ENCODE measurements around the gene CETN3. TPM values are rescaled to one million over a fixed set of nuclear protein-coding genes. Genes with fewer than 3 reads are reported as not detected.
"Not testable (repeated sequence)": the region's sequence is repeated elsewhere in the genome, so short reads cannot be mapped to it uniquely, and the experiment has no call there.

Gene CETN3
- total RNA-seq, 1 donor from 2014 or later: 7.8 TPM

GRCh38 chr5:90359073-90359920 lies 50.3 kb downstream of the CETN3 start:
- no peak overlapping the region for H3K9ac ChIP-seq (ENCODE audit: low read depth in 1 of 3, low read length in 3 of 3)
- H3K27me3 ChIP-seq (ENCODE audit: control insufficient read depth in 3 of 3, insufficient read depth in 3 of 3, low read length in 3 of 3): no peaks in the 10 kb centered on the region
- H3K27ac ChIP-seq (ENCODE audit: low read depth, low read length): no peak overlapping the region
- H3K36me3 ChIP-seq (ENCODE audit: control insufficient read depth in 3 of 3, insufficient read depth in 3 of 3, low read length in 3 of 3): no peaks in the 10 kb centered on the region
- H3K4me3 ChIP-seq (ENCODE audit: low read length in 3 of 3): no peak overlapping the region
- no peaks in the 10 kb centered on the region for H3K9me3 ChIP-seq (ENCODE audit: control insufficient read depth in 3 of 3, low read length in 3 of 3)
- H3K4me1 ChIP-seq (ENCODE audit: control insufficient read depth in 3 of 3, insufficient read depth in 3 of 3, low read length in 3 of 3): no peaks in the 10 kb centered on the region

GRCh38 chr5:90356622-90357021 lies 52.9 kb downstream of the CETN3 start:
- H3K27me3 ChIP-seq (ENCODE audit: control insufficient read depth in 3 of 3, insufficient read depth in 3 of 3, low read length in 3 of 3): no peaks in the 10 kb centered on the region
- no peaks in the 10 kb centered on the region for H3K4me1 ChIP-seq (ENCODE audit: control insufficient read depth in 3 of 3, insufficient read depth in 3 of 3, low read length in 3 of 3)
- H3K9ac ChIP-seq (ENCODE audit: low read depth in 1 of 3, low read length in 3 of 3): no peak overlapping the region
- H3K9me3 ChIP-seq (ENCODE audit: control insufficient read depth in 3 of 3, low read length in 3 of 3): no peaks in the 10 kb centered on the region
- no peaks in the 10 kb centered on the region for H3K36me3 ChIP-seq (ENCODE audit: control insufficient read depth in 3 of 3, insufficient read depth in 3 of 3, low read length in 3 of 3)
- H3K27ac ChIP-seq (ENCODE audit: low read depth, low read length): no peak overlapping the region
- no peak overlapping the region for H3K4me3 ChIP-seq (ENCODE audit: low read length in 3 of 3)

DNA sequence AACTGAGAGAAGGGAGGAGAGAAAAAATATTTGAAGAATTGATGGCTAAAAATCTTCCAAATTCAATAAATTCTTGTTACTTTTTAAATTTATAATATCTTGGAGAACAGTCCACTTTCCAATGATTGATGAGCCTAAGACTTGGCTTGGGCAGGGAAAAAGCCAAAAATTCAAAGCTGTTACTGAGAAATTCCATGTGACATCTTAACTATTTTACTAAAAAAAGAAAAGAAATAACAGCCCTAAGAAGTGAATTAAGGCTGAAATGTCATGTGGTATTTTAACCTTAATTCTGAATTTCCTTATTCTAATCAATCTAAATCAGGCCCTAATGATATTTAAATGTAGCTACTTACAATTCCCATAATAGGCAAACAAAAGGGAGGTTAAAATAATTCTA lies 53.4 kb downstream of the CETN3 start:
- Histone ChIP-seq H3K9ac (ENCODE audit: low read depth in 1 of 3, low read length in 3 of 3) (no peak overlapping the region), H3K27ac (ENCODE audit: low read depth, low read length) (no peak overlapping the region), H3K4me3 (ENCODE audit: low read length in 3 of 3) (no peak overlapping the region), H3K4me1 (ENCODE audit: control insufficient read depth in 3 of 3, insufficient read depth in 3 of 3, low read length in 3 of 3) (no peaks in the 10 kb centered on the region), H3K27me3 (ENCODE audit: control insufficient read depth in 3 of 3, insufficient read depth in 3 of 3, low read length in 3 of 3) (no peaks in the 10 kb centered on the region), H3K36me3 (ENCODE audit: control insufficient read depth in 3 of 3, insufficient read depth in 3 of 3, low read length in 3 of 3) (no peaks in the 10 kb centered on the region), H3K9me3 (ENCODE audit: control insufficient read depth in 3 of 3, low read length in 3 of 3) (no peaks in the 10 kb centered on the region)

GRCh38 chr5:90355635-90356034 lies 53.9 kb downstream of the CETN3 start:
- Histone ChIP-seq H3K9ac (ENCODE audit: low read depth in 1 of 3, low read length in 3 of 3) (no peak overlapping the region), H3K27me3 (ENCODE audit: control insufficient read depth in 3 of 3, insufficient read depth in 3 of 3, low read length in 3 of 3) (no peaks in the 10 kb centered on the region), H3K9me3 (ENCODE audit: control insufficient read depth in 3 of 3, low read length in 3 of 3) (no peaks in the 10 kb centered on the region), H3K4me1 (ENCODE audit: control insufficient read depth in 3 of 3, insufficient read depth in 3 of 3, low read length in 3 of 3) (no peaks in the 10 kb centered on the region), H3K36me3 (ENCODE audit: control insufficient read depth in 3 of 3, insufficient read depth in 3 of 3, low read length in 3 of 3) (no peaks in the 10 kb centered on the region), H3K27ac (ENCODE audit: low read depth, low read length) (no peak overlapping the region), H3K4me3 (ENCODE audit: low read length in 3 of 3) (no peak overlapping the region)

- no peak overlapping the region for H3K9ac ChIP-seq (ENCODE audit: low read depth in 1 of 3, low read length in 3 of 3)
- H3K4me1 ChIP-seq (ENCODE audit: control insufficient read depth in 3 of 3, insufficient read depth in 3 of 3, low read length in 3 of 3): no peaks in the 10 kb centered on the region
- H3K9me3 ChIP-seq (ENCODE audit: control insufficient read depth in 3 of 3, low read length in 3 of 3): no peaks in the 10 kb centered on the region
- no peaks in the 10 kb centered on the region for H3K36me3 ChIP-seq (ENCODE audit: control insufficient read depth in 3 of 3, insufficient read depth in 3 of 3, low read length in 3 of 3)
- no peak overlapping the region for H3K4me3 ChIP-seq (ENCODE audit: low read length in 3 of 3)
- H3K27me3 ChIP-seq (ENCODE audit: control insufficient read depth in 3 of 3, insufficient read depth in 3 of 3, low read length in 3 of 3): no peaks in the 10 kb centered on the region
- H3K27ac ChIP-seq (ENCODE audit: low read depth, low read length): no peak overlapping the region
Observed at GRCh38 chr5:90353254-90353653, 56.3 kb downstream of the CETN3 start.

DNA sequence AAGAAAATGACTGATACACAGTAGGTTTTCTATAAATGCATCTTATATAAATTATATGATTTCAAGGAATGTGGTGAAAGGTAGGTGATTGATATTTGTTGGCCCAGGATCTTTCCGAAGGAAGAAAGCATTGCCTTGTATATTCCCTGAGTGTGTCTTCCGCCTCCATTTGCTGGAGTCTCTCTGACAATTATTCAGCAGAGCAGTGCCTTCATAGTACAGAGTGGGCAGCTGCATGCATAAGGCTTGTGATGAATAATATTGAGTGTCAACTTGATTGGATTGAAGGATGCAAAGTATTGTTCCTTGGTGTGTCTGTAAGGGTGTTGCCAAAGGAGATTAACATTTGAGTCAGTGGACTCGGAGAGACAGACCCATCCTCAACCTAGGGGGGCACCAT lies 58.5 kb downstream of the CETN3 start:
- Histone ChIP-seq H3K36me3 (ENCODE audit: control insufficient read depth in 3 of 3, insufficient read depth in 3 of 3, low read length in 3 of 3) (no peaks in the 10 kb centered on the region), H3K9ac (ENCODE audit: low read depth in 1 of 3, low read length in 3 of 3) (no peak overlapping the region), H3K27ac (ENCODE audit: low read depth, low read length) (no peak overlapping the region), H3K27me3 (ENCODE audit: control insufficient read depth in 3 of 3, insufficient read depth in 3 of 3, low read length in 3 of 3) (no peaks in the 10 kb centered on the region), H3K9me3 (ENCODE audit: control insufficient read depth in 3 of 3, low read length in 3 of 3) (no peaks in the 10 kb centered on the region), H3K4me3 (ENCODE audit: low read length in 3 of 3) (no peak overlapping the region), H3K4me1 (ENCODE audit: control insufficient read depth in 3 of 3, insufficient read depth in 3 of 3, low read length in 3 of 3) (no peaks in the 10 kb centered on the region)

- no peaks in the 10 kb centered on the region for H3K4me1 ChIP-seq (ENCODE audit: control insufficient read depth in 3 of 3, insufficient read depth in 3 of 3, low read length in 3 of 3)
Observed at GRCh38 chr5:90347462-90347861, 62.1 kb downstream of the CETN3 start.

GRCh38 chr5:90345684-90346083 lies 63.9 kb downstream of the CETN3 start:
- Histone ChIP-seq H3K4me1 (ENCODE audit: control insufficient read depth in 3 of 3, insufficient read depth in 3 of 3, low read length in 3 of 3) (no peaks in the 10 kb centered on the region), H3K27ac (ENCODE audit: low read depth, low read length) (no peak overlapping the region), H3K9ac (ENCODE audit: low read depth in 1 of 3, low read length in 3 of 3) (no peak overlapping the region)

More at GRCh38 chr5:90347462-90347861, 62.1 kb downstream of the CETN3 start:
- H3K4me3 ChIP-seq (ENCODE audit: low read length in 3 of 3): no peak overlapping the region
- H3K9ac ChIP-seq (ENCODE audit: low read depth in 1 of 3, low read length in 3 of 3): no peak overlapping the region
- H3K27ac ChIP-seq (ENCODE audit: low read depth, low read length): no peak overlapping the region
- H3K27me3 ChIP-seq (ENCODE audit: control insufficient read depth in 3 of 3, insufficient read depth in 3 of 3, low read length in 3 of 3): no peaks in the 10 kb centered on the region
- H3K9me3 ChIP-seq (ENCODE audit: control insufficient read depth in 3 of 3, low read length in 3 of 3): no peaks in the 10 kb centered on the region
- H3K36me3 ChIP-seq (ENCODE audit: control insufficient read depth in 3 of 3, insufficient read depth in 3 of 3, low read length in 3 of 3): no peaks in the 10 kb centered on the region

DNA sequence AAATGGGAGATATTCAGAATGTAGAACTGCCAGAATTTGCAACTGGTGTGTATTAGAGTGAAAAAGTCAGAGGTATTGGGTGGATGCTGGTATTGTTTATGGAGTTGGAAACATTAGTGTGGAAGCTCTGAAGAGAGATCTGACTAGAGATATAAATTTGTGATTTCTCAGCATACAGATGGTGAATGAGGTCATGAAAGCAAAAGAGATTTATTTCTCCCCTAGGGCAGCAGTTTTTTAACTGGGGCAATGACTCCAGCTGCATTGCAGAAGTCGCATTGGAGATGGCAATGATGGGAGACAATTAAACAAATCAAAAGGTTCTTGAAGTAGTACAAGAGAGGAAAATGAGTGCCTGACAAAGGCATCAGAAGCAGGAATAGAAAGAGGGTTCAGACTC lies 64.9 kb downstream of the CETN3 start:
- H3K27ac ChIP-seq (ENCODE audit: low read depth, low read length): no peak overlapping the region
- no peaks in the 10 kb centered on the region for H3K9me3 ChIP-seq (ENCODE audit: control insufficient read depth in 3 of 3, low read length in 3 of 3)
- no peak overlapping the region for H3K9ac ChIP-seq (ENCODE audit: low read depth in 1 of 3, low read length in 3 of 3)
- H3K4me1 ChIP-seq (ENCODE audit: control insufficient read depth in 3 of 3, insufficient read depth in 3 of 3, low read length in 3 of 3): no peaks in the 10 kb centered on the region
- no peaks in the 10 kb centered on the region for H3K36me3 ChIP-seq (ENCODE audit: control insufficient read depth in 3 of 3, insufficient read depth in 3 of 3, low read length in 3 of 3)
- H3K4me3 ChIP-seq (ENCODE audit: low read length in 3 of 3): no peak overlapping the region
- H3K27me3 ChIP-seq (ENCODE audit: control insufficient read depth in 3 of 3, insufficient read depth in 3 of 3, low read length in 3 of 3): no peaks in the 10 kb centered on the region

More at GRCh38 chr5:90345684-90346083, 63.9 kb downstream of the CETN3 start:
- no peaks in the 10 kb centered on the region for H3K27me3 ChIP-seq (ENCODE audit: control insufficient read depth in 3 of 3, insufficient read depth in 3 of 3, low read length in 3 of 3)
- H3K4me3 ChIP-seq (ENCODE audit: low read length in 3 of 3): no peak overlapping the region
- no peaks in the 10 kb centered on the region for H3K36me3 ChIP-seq (ENCODE audit: control insufficient read depth in 3 of 3, insufficient read depth in 3 of 3, low read length in 3 of 3)
- no peaks in the 10 kb centered on the region for H3K9me3 ChIP-seq (ENCODE audit: control insufficient read depth in 3 of 3, low read length in 3 of 3)

GRCh38 chr5:90343731-90344130 lies 65.8 kb downstream of the CETN3 start:
- H3K36me3 ChIP-seq (ENCODE audit: control insufficient read depth in 3 of 3, insufficient read depth in 3 of 3, low read length in 3 of 3); H3K27me3 ChIP-seq (ENCODE audit: control insufficient read depth in 3 of 3, insufficient read depth in 3 of 3, low read length in 3 of 3); H3K4me1 ChIP-seq (ENCODE audit: control insufficient read depth in 3 of 3, insufficient read depth in 3 of 3, low read length in 3 of 3); H3K27ac ChIP-seq (ENCODE audit: low read depth, low read length); H3K9ac ChIP-seq (ENCODE audit: low read depth in 1 of 3, low read length in 3 of 3); H3K4me3 ChIP-seq (ENCODE audit: low read length in 3 of 3); H3K9me3 ChIP-seq (ENCODE audit: control insufficient read depth in 3 of 3, low read length in 3 of 3): not testable (repeated sequence)
